GM18508 (cell line): Measurements from ENCODE around the gene EPS8L1.

Experiments
- ATAC-seq: cut with Tn5 transposase; IDR thresholded peaks from one replicate; pipeline ENCODE4 v1.9.1; 2021; ENCODE audit warnings: moderate number of reproducible peaks; ENCODE audit not compliant: insufficient read depth, unreplicated experiment

EPS8L1 gene

DNA sequence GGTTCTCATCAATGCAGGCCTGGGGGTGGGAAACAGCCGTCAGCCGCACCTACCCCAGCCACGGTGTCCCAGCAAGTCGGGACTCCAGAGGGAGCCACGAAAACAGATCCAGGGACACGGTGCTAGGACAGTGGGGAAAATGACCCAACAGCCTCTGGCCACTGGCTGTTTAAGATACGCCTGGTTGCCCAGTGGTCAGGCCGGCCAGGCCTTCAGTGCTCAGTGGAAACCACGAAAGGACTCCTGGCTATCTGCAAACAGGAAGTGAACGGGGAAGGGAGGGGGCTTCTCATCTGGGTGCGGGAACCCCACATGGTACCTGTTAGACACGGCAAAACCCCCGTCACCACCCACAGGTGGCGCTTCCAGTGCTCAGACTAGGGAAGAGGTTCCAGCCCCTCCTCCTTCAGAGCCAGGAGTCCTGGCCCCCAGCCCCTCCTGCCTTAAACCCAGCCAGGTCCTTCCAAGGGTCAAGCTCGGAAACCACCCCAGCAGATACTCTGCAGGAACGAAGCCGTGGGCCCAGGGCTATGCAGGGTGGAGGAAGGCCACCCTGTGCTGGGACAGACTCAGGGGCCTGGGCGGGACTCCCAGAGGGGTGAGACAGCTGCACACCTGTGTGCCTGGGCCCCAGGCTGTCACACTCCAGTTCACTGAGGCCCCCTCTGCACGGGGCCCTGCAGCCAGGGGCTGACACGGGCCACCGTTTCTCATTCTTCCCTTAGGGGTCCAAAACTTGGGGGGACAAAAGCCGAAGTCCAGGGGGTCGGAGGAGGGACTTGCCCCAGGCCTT lies 37.3 kb downstream of the EPS8L1 start:
- no peak for ATAC-seq

DNA sequence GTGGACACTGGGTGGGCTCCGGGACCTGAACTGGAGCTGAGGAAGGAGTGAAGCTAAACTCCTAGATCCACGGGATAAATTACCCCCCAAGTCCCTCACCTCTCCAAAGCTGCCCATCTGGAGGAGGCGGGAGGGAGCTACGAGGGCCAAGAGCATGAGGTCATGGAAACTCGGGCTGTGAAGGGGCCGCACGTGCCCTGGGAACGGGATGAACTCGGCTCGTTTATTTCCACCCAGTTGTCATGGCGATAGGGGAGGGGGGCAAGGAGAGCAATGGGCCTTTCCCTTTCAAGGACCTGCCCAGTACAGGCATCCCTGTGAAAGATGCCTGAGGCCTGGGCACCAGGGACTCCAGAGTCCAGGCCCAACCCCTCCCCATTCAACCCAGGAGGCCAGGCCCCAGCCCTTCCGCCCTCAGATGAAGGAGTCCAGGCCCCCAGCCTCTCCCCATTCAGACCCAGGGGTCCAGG lies 37.9 kb downstream of the EPS8L1 start:
- no peak for ATAC-seq

- ATAC-seq, result no peak
Observed at GRCh38 chr19:55114566-55115145, 39.0 kb downstream of the EPS8L1 start.

GRCh38 chr19:55115446-55116065 lies 39.9 kb downstream of the EPS8L1 start:
- no peak for ATAC-seq

DNA sequence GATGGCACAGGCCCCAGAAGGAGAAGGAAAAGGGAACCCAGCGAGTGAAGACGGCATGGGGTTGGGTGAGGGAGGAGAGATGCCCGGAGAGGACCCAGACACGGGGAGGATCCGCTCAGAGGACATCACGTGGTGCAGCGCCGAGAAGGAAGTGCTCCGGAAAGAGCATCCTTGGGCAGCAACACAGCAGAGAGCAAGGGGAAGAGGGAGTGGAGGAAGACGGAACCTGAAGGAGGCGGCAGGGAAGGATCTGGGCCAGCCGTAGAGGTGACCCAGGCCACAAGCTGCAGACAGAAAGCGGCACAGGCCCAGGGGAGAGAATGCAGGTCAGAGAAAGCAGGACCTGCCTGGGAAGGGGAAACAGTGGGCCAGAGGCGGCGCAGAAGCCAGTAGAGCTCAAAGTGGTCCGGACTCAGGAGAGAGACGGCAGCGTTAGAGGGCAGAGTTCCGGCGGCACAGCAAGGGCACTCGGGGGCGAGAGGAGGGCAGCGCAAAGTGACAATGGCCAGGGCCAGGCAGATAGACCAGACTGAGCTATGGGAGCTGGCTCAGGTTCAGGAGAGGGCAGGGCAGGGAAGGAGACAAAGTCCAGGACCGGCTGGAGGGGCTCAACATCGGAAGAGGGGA lies 40.7 kb downstream of the EPS8L1 start:
- ATAC-seq, result no peak

GRCh38 chr19:55116859-55117662 lies 41.4 kb downstream of the EPS8L1 start, which contains the start of gene PPP1R12C:
TSS of gene PPP1R12C (minus strand) at chr19:55117637. CDS start at chr19:55117543, 94 bp downstream.
- ATAC-seq, result no peak

DNA sequence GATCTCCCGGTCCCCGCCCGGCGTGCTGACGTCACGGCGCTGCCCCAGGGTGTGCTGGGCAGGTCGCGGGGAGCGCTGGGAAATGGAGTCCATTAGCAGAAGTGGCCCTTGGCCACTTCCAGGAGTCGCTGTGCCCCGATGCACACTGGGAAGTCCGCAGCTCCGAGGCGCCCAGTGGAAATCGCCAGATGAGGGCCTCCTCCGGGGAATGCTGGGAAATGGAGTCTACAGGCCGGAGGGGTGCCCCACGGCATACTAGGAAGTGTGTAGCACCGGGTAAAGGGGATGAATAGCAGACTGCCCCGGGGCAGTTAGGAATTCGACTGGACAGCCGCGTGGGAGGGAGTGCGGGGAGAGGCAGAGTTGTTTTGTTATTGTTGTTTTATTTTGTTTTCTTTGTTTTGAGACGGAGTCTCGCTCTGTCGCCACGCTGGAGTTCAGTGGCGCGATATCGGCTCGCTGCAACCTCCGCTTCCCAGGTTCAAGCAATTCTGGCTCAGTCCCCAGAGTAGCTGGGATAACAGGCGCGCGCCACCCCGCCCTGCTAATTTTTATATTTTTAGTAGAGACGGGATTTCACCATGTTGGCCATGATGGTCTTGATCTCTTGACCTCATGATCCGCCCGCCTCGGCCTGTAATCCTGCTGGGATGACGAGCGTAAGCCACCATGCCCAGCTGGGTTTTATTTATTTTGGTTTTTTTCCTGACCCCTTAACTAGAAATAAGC lies 42.2 kb downstream of the EPS8L1 start:
- ATAC-seq, result peak; percentile 74

- ATAC-seq, result no peak
Observed at GRCh38 chr19:55118401-55118991, 42.8 kb downstream of the EPS8L1 start.

DNA sequence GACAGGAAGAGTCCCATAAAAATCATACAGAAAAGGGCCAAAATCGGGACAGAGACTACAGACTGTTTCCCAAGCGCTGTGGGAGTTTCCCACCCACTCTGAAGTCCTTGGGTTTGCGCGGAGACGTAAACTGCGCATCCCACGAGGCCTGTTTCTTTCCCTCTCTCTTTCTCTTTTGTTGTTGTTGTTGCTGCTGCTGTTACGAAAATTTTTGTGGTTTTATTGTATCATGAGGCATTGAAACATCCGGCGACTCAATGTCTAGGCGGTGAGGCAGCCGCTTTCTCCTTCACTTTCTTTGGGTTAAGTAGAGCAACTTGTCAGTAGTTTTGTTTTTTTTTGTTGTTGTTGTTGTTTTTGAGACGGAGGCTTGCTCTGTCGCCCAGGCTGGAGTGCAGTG lies 43.4 kb downstream of the EPS8L1 start:
- no peak for ATAC-seq

- no peak for ATAC-seq
Observed at GRCh38 chr19:55131421-55131820, 55.8 kb downstream of the EPS8L1 start.

- ATAC-seq, result no peak
Observed at GRCh38 chr19:55132453-55133129, 56.9 kb downstream of the EPS8L1 start.

DNA sequence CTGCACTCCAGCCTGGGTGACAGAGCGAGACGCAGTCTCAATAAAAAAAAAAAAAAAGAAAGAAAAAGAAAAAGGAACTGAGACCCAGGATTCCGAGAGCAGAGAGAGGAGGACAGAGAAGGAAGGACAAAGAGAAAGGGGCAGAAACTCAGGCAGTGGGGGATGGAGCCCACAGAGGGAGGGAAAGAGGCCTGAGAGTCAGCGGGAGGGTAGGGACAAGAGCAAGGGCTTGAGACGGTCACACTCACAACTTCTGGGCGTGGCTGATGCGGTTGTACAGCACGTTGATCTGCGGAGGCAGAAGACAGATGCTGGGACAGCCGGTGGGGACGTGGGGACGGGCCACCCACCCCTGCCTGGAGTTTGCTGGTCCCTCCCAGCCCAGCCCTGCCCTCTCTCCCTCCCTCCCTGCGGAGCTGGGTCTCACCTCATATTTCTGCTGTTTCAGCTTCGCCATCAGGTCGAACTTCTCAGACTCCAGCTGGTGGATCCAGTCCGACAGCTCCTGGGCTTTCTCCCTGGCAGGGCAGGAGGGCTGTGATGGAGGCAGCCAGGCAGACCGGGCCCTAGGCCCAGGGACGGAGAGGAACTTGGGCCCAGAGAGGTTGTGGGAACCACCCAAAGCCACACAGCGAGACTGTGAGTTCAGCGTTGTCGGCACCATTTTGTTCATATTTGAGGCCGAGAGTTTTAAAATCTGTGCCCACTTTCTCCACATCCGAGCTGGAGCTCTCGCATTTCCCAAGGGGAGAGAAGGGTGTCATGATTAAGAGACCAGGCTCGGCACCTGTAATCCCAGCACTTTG lies 58.2 kb downstream of the EPS8L1 start:
- ATAC-seq, result no peak

DNA sequence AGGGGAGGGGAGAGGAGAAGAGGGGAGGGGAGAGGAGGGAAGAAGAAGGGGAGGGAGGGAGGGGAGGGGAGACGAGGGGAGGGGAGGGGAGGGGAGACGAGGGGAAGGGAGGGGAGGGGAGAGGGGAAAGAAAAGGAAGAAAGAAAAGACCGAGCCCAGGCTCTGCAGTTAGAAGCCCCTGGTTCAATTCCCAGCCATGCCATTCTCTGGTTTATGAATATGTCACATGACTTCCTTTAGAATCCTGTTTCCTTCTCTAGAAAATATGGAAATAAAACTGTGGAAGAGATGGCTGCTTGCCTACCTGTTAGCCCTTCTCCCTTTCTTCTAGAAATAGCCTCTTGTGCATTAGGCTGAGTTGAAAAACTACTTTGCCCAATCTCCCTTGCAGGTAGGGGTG lies 59.1 kb downstream of the EPS8L1 start:
- no peak for ATAC-seq

DNA sequence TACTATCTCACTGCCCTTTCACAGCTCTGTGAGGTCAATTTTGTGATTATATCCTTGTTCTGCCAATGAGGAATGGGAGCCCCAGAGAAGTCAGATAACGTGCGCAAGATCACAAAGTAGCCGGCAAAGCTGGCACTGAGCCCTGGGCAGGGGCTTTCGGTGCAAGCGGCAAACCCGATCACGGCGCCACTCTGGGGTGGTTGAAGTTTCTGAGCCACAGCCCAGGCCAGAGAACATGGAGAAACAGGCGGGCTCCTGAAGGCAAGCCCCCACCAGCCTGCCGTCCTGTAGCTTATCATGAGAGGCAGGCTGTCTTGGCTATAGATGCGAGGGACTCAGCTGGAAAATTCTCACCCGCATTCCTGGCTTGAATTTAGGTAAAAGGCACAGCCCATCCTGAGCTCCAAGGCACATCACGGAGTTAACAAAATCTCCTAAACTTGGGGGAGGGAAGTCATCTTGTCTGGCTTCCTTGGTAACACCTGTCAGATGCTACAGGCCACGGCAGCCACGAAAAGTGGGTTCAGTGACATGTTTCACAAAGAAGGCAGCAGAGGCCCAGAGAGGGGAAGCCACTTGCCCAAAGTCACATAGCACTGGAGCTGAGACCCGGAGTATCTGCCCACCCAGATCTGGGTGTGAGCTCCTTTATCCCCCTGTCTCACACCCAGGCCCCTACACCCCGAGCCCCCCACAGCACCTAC lies 60.9 kb downstream of the EPS8L1 start:
- ATAC-seq, result no peak
